ENCODE data around the gene CKS1B.

- peak; percentile 40 for TF ChIP-seq CTCF (IDR thresholded peaks at IDR 0.05)
- TF ChIP-seq EZH2 (IDR thresholded peaks at IDR 0.05; ENCODE audit: borderline replicate concordance, insufficient read depth, low read depth, low read length, poor library complexity, severe bottlenecking), result no peak
Observed at GRCh38 chr1:154936555-154937084, 37.9 kb upstream of the CKS1B start, which contains the start of gene PMVK.

Measured in B cell (primary cell).